GM18858 (cell line): ENCODE measurements around the gene ARMH3.

Source experiments
- ATAC-seq: cut with Tn5 transposase; IDR thresholded peaks from one replicate; pipeline ENCODE4 v1.9.1; 2021; ENCODE audit not compliant: unreplicated experiment

ARMH3 gene

DNA sequence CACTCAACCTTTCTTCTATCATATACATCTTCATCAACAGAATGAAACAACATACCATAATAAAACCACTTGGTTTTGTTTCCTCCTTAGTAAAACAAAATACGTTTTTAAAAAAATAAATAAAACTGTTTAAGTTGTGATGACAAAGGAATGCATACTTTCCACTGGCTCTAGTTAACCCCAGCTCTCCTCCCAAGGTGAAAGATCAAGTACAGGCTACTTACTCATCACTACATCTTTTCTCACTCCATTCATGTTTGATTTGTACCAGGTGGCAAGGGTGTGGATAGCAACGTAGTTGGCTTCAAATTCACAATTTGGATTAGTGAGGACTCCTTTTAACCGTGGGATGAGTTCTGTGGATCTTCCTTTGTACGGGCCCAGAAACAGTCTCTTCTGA is 252.5 kb downstream of the ARMH3 start:
- no peak for ATAC-seq

DNA sequence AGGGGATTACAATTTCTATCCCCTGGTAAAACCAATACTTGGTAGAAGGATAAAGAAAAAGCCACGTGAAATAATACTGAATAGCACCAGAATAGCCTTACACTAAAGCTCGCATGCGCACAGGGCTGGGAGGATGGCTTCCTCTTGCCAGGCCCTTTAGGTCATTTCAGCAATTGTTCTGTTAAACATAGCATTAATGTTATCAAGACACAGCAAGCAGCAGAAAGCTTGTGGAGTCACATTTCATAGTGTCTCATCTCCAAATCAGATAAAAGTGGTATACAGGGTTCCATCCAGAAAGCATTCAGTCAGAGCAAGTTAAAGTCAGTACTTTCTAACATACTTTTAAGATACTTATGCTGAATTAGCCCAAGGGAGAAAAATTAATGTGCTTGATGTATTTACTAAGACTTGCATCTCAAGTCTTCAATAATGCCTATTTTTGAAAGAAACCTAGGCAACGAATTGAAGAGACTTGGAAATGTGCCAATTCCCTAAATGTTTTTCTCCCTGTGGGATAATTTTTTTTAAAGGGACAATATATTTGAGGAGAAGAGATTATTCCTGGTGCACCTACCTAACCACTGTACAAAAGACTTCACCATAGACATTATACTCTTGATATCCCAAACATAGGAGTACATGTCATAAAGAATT is 258.4 kb downstream of the ARMH3 start:
- no peak for ATAC-seq
